Psoas muscle (tissue), 8 donors: ENCODE results near the gene SMARCA1. TPM values are rescaled to one million over a fixed set of nuclear protein-coding genes. Genes with fewer than 3 reads are reported as not detected.

Source experiments
- ATAC-seq, 4 donors: fragments of 200-7000 bp; cut with Tn5 transposase; one replicate each; pipeline ENCODE4 v1.9.1; 2020; ENCODE audit warnings: moderate library complexity in 3 of 4, mild to moderate bottlenecking in 2 of 4
- DNase-seq, 2 donors: peaks; one replicate each; pipeline ENCODE4 v3.0.0-alpha.2; 2020
- H3K27ac ChIP-seq: fragments of 200-600 bp; one replicate; pipeline ENCODE4 v1.8.0; 2022
- H3K27me3 ChIP-seq, 3 donors: fragments of 200-600 bp in 1 of 3; one replicate each; pipeline versions ENCODE4 v1.6.1 to v1.8.0; 2013 to 2022; ENCODE audit warnings: low read length in 2 of 3, mild to moderate bottlenecking in 2 of 3, moderate library complexity in 1 of 3; ENCODE audit not compliant: insufficient read depth in 3 of 3
- H3K36me3 ChIP-seq, 2 donors: fragments of 200-600 bp in 1 of 2; one replicate each; pipeline versions ENCODE4 v1.6.1 to v1.8.0; 2013 to 2022; ENCODE audit warnings: low read depth in 1 of 2, mild to moderate bottlenecking in 1 of 2, moderate library complexity in 1 of 2; ENCODE audit not compliant: insufficient read depth in 1 of 2
- H3K4me1 ChIP-seq: fragments of 200-600 bp; one replicate; pipeline ENCODE4 v1.8.0; 2022
- H3K4me3 ChIP-seq: fragments of 200-600 bp; one replicate; pipeline ENCODE4 v1.8.0; 2022; ENCODE audit warnings: mild to moderate bottlenecking
- H3K9me3 ChIP-seq: fragments of 200-600 bp; one replicate; pipeline ENCODE4 v1.8.0; 2022
- WGBS, 3 donors: extraction: QIAGEN DNeasy Blood & Tissue Kit; methylation state at CpG; one replicate each; pipeline versions ENCODE4 v1.1.6 to v1.1.7; 2013; 5-methylcytosine and 5-hydroxymethylcytosine counted together
- intact Hi-C, 2 donors: fragments of 100-400 bp; cut with DNase I; formaldehyde crosslinking; loops; one replicate each; pipeline versions ENCODE4 v1.11.0 to v1.14.2; 2022
- polyA plus RNA-seq, 3 donors: library from polyadenylated mRNA; stranded (reverse); fragments of 200-250 nt; gene quantifications; one replicate each; pipeline ENCODE4 v1.2.3, GENCODE V29; 2013
- total RNA-seq, 4 donors: library from RNA; stranded (reverse); fragmentation: NEBNext Ultra II Directional in 2 of 4; extraction: Animal tissue kit (Norgen Biotek cat#: 25700) in 2 of 4; gene quantifications; one replicate each; pipeline versions ENCODE4 v1.2.1 to v1.2.4, GENCODE V29; 2021 to 2023
- TF ChIP-seq, protein P1 (sequence below): fragments of 200-600 bp; IDR thresholded peaks from one replicate; pipeline ENCODE4 v1.8.0; 2022; ENCODE audit warnings: antibody characterized with exemption
- donor health status: healthy with polysubstance abuse.
- donor health status: DM: no; HTN: no; CAD: no; lungs with moderate emphysema.
- donor health status: Bipolar disorder and iron deficiency.
- donor health status: healthy.
- donor health status: DM: yes; HTN: yes; CAD: no.
- donor health status: DM: no; HTN: no; CAD: no.
- donor health status: DM: no; HTN: no; CAD: no.
- donor health status: DM: yes; HTN: yes; CAD: no.

SMARCA1 gene
- total and polyA plus RNA-seq, 7 donors, result 8.5 to 29.3 (median 14.2) TPM

DNA sequence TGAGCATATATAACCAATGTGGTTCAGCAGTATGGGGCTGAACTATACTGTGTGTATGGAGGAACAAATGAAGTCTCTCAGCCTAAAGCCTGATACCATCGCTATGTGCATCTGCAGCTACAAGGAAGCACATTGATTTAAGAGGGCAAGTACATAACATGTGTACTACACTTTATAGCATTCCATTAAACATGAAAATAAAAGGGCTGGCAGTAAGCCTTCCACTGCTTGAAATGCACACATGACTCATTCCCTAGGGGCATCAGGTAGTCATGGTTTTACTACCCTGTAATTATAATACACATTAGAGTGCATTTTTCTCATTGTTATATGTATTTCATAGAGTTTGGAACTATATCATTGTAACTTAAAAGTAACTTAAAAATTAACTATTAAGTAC is 51.2 kb downstream of the SMARCA1 start:
- no peaks in the 10 kb centered on the region for H3K4me1 ChIP-seq
- 52 to 100% (median 100%) methylated on average over 1 of the region's 1 CpG for WGBS, 3 donors
- intact Hi-C loops, result no loop called here
- H3K9me3 ChIP-seq, result no peaks in the 10 kb centered on the region
- H3K36me3 ChIP-seq, result peaks cover 0 to 31% of the 10 kb centered on the region in 2 donors
- no peak overlapping the region for H3K27ac ChIP-seq
- DNase-seq (no peak), ATAC-seq (no peak)
- TF ChIP-seq, protein P1, sequence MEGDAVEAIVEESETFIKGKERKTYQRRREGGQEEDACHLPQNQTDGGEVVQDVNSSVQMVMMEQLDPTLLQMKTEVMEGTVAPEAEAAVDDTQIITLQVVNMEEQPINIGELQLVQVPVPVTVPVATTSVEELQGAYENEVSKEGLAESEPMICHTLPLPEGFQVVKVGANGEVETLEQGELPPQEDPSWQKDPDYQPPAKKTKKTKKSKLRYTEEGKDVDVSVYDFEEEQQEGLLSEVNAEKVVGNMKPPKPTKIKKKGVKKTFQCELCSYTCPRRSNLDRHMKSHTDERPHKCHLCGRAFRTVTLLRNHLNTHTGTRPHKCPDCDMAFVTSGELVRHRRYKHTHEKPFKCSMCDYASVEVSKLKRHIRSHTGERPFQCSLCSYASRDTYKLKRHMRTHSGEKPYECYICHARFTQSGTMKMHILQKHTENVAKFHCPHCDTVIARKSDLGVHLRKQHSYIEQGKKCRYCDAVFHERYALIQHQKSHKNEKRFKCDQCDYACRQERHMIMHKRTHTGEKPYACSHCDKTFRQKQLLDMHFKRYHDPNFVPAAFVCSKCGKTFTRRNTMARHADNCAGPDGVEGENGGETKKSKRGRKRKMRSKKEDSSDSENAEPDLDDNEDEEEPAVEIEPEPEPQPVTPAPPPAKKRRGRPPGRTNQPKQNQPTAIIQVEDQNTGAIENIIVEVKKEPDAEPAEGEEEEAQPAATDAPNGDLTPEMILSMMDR, result no peak
- H3K27me3 ChIP-seq, result no peaks in the 10 kb centered on the region
- H3K4me3 ChIP-seq, result no peak overlapping the region

DNA sequence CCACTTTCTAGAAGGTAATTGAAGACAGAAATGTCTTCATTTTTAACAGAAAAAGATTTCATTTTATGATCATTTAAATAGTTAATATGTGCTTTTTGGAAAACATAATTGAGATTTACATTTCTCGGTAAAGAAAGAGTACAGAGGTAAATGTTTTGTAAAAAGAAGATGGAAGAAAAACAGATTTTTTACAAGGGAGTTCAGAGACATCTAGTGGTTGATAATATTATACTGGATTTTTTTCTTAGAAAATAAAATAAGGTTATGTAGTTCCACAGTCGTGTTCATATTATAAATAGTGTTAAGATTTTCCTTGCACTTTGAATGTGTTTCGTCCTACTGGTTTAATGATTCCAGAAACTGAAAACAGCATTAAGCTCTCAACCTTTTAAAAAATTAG is 60.6 kb downstream of the SMARCA1 start:
- Histone ChIP-seq H3K27ac (no peak overlapping the region), H3K4me1 (no peaks in the 10 kb centered on the region), H3K4me3 (no peak overlapping the region), H3K9me3 (no peaks in the 10 kb centered on the region), H3K27me3 (no peaks in the 10 kb centered on the region), H3K36me3 (peaks cover 0 to 35% of the 10 kb centered on the region in 2 donors)
- intact Hi-C loops, result no loop called here
- ATAC-seq (no peak), DNase-seq (no peak)
- 50 to 80% (median 72%) methylated on average over 3 of the region's 3 CpGs for WGBS, 3 donors
- TF ChIP-seq, protein P1, result no peak

DNA sequence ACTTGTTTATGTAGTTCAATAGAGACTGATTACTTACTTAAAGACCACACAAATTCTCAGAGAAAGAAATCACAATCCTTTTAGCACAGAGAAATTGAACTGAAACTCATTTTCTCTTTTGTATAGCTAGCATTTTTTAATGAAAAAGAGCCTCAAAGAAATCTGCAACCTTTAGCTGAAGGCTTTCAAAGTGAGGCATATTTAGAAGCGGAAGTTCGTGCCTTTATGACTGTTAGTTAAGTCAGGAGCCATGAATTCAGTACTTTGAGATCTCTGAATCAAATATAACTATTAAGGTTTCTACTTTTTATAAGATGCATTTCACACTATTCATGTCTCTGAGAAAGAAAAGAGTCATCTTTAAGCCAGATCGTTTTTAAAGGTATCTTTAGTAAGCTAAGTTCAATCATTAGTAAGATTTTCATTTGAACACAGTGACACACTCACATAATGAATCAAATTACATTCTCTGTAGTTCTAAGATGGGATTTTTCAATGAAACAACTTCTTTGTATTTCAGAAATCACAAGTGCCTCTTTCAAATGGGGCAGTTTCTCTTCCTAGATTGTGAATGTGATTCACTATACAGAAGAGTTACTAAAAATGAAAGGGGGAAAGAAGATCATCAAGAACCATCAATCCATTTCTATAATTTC is 61.4 kb downstream of the SMARCA1 start:
- intact Hi-C loops, result no loop called here
- DNase-seq, result no peak
- 69 to 96% (median 94%) methylated on average over 3 of the region's 3 CpGs for WGBS, 3 donors
- Histone ChIP-seq H3K27ac (no peak overlapping the region), H3K27me3 (no peaks in the 10 kb centered on the region), H3K36me3 (peaks cover 0 to 33% of the 10 kb centered on the region in 2 donors), H3K9me3 (no peaks in the 10 kb centered on the region), H3K4me1 (no peaks in the 10 kb centered on the region), H3K4me3 (no peak overlapping the region)
- no peak for ATAC-seq
- TF ChIP-seq, protein P1, result no peak

DNA sequence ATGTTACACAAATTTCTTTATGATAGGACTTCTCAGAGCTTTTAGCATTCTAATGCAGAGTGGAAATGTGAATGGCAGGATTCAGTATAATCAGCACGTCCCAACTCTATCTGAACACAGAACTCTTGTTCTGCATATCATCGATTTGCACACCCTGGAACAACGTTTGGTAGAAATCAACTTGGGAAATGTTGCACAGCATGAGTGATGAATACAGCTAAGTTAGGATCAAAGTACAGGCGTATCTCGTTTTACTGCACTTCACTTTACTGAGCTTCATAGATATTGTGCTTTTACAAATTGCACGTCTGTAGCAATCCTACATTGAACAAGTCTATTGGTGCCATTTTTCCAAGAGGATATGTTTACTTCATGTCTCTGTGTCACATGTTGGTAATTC is 70.8 kb downstream of the SMARCA1 start:
- Histone ChIP-seq H3K27me3 (no peaks in the 10 kb centered on the region), H3K4me3 (no peak overlapping the region), H3K4me1 (no peaks in the 10 kb centered on the region), H3K36me3 (no peaks in the 10 kb centered on the region), H3K27ac (no peak overlapping the region), H3K9me3 (no peaks in the 10 kb centered on the region)
- no peak for DNase-seq
- ATAC-seq, result no peak
- intact Hi-C loops, result no loop called here
- 68 to 83% (median 82%) methylated on average over 6 of the region's 6 CpGs for WGBS, 3 donors
- TF ChIP-seq, protein P1, result no peak

DNA sequence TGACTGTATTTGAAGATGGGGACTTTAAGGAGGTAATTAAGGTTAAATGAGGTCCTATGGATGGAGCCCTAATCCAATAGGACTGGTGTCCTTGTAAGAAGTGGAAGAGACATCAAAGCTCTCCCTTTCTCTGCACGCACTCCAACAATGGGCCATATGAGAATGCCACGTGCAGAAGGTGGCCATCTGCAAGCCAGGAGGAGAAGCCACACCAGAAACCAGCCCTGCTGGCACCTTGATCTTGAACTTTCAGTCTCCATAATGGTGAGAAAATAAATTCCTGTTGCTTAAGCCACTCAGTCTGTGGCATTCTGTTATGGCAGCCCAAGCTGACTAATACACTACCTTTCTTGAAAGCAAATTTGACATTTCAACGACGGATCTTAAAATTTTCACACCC is 73.2 kb downstream of the SMARCA1 start:
- no peaks in the 10 kb centered on the region for H3K9me3 ChIP-seq
- no peaks in the 10 kb centered on the region for H3K4me1 ChIP-seq
- no peak for DNase-seq
- TF ChIP-seq, protein P1, result no peak
- 70 to 99% (median 95%) methylated on average over 4 of the region's 4 CpGs for WGBS, 3 donors
- no peak overlapping the region for H3K4me3 ChIP-seq
- H3K27ac ChIP-seq, result no peak overlapping the region
- H3K27me3 ChIP-seq, result no peaks in the 10 kb centered on the region
- intact Hi-C loops, result no loop called here
- no peak for ATAC-seq
- H3K36me3 ChIP-seq, result no peaks in the 10 kb centered on the region
